Thyroid gland (tissue), 4 donors: ENCODE data around the gene SBNO1. TPM values are rescaled to one million over a fixed set of nuclear protein-coding genes. Genes with fewer than 3 reads are reported as not detected.

ENCODE experiments used
- DNase-seq, 2 donors: peaks; one replicate each; pipeline ENCODE4 v3.0.0-alpha.2; 2019
- H3K27ac ChIP-seq, 3 donors: fragments of 200-600 bp; sonication (generic); 1 replicate in 2 of 3; 2 replicates in 1 of 3; pipeline ENCODE4 v1.5.1; 2016 to 2019; ENCODE audit warnings: mild to moderate bottlenecking in 1 of 3, moderate library complexity in 1 of 3
- H3K27me3 ChIP-seq: fragments of 200-600 bp; sonication (generic); one replicate; pipeline ENCODE4 v1.5.1; 2019
- H3K36me3 ChIP-seq, 2 donors: fragments of 200-600 bp; sonication (generic); one replicate each; pipeline ENCODE4 v1.5.1; 2016 to 2019
- H3K4me1 ChIP-seq, 2 donors: fragments of 200-600 bp; sonication (generic); one replicate each; pipeline ENCODE4 v1.5.1; 2017 to 2019
- H3K4me3 ChIP-seq, 3 donors: fragments of 200-600 bp; sonication (generic); replicated peaks in 1 of 3; 1 replicate in 2 of 3; 2 replicates in 1 of 3; pipeline ENCODE4 v1.5.1; 2016; ENCODE audit warnings: mild to moderate bottlenecking in 1 of 3
- H3K9me3 ChIP-seq: fragments of 200-600 bp; sonication (generic); one replicate; pipeline ENCODE4 v1.5.1; 2017
- CTCF ChIP-seq, 6 experiments: fragments of 200-600 bp in 3 of 6; fragments of 450-650 bp in 3 of 6; sonication (generic) in 3 of 6; IDR thresholded peaks; one replicate each; pipeline ENCODE4 v1.5.1; 2016 to 2019; ENCODE audit warnings: antibody characterized with exemption in 6 of 6, mild to moderate bottlenecking in 2 of 6, inconsistent platforms in 1 of 6, moderate library complexity in 1 of 6
- POLR2A ChIP-seq, 2 donors: fragments of 450-650 bp; IDR thresholded peaks; one replicate each; pipeline ENCODE4 v1.6.1; 2017; ENCODE audit warnings: antibody characterized with exemption in 2 of 2, mild to moderate bottlenecking in 2 of 2, moderate library complexity in 1 of 2
- WGBS, 2 donors: methylation state at CpG; one replicate each; pipeline ENCODE4 v1.1.5; 2017; 5-methylcytosine and 5-hydroxymethylcytosine counted together
- intact Hi-C: fragments of 100-400 bp; cut with DNase I; formaldehyde crosslinking; loops from one replicate; pipeline ENCODE4 v1.15.1; 2023
- small RNA-seq: library from RNA; depleted of rRNA; stranded (forward); fragments of <200 nt; gene quantifications from one replicate; pipeline ENCODE3, GENCODE V24; 2016
- total RNA-seq, 4 donors: library from RNA; depleted of rRNA; stranded (reverse); fragments of >200 nt; gene quantifications; one replicate each; pipeline ENCODE4 v1.2.3, GENCODE V29; 2016

The SBNO1 gene
- total RNA-seq, 4 donors from 2014 or later: 32.4 to 50.3 (median 42.9) TPM

DNA sequence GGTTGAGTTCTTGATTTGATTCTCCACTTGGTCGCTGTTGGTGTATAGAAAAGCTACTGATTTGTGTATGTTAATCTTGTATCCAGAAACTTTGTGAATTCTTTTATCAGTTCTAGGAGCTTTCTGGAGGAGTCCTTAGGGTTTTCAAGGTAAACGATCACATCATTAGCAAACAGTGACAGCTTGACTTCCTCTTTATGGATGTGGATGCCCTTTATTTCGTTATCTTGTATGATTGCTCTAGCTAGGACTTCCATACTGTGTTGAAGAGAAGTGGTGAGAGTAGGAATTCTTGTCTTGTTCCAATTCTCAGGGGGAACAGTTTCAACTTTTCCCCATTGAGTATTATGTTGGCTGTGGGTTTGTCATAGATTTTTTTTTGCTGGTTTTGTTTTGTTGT, 119.0 kb downstream of the SBNO1 start:
- WGBS, 2 donors: 96 to 97% methylated on average over 3 of the region's 3 CpGs
- DNase-seq: no peak
- Histone ChIP-seq H3K27me3 (no peaks in the 10 kb centered on the region), H3K27ac (no peak overlapping the region), H3K9me3 (no peaks in the 10 kb centered on the region), H3K4me3 (no peak overlapping the region), H3K4me1 (peaks cover 11 to 15% of the 10 kb centered on the region in 2 donors), H3K36me3 (no peaks in the 10 kb centered on the region)
- intact Hi-C loops: no loop called here
- TF ChIP-seq CTCF (IDR thresholded peaks at IDR 0.05): no peak
- no peak for TF ChIP-seq POLR2A (IDR thresholded peaks at IDR 0.05)

DNA sequence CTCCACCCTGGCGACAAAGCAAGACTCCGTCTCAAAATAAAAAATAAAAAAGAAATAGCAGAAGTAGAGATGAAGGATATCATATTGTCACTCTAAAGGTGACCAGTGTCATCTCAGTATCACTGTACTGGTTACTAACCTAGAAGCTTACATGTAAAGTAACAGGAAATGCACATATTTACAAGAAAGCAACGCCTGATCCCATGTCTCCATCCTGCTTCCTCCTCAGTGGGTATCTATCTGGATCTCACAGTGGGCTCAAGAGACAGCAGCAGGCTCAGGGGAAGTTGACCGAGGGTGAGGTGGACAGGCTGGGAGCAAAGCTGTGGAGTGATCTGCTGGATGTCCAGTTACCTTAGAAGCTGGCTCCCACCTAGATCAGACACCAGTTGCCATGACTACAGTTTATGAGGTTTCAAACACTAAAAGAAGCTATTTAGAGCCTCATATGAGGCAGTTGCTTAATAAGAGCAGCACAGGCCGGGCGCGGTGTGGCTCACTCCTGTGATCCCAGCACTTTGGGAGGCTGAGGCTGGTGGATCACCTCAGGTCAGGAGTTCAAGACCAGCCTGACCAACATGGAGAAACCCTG, 120.9 kb downstream of the SBNO1 start:
- Histone ChIP-seq H3K27me3 (no peaks in the 10 kb centered on the region), H3K4me1 (peaks cover 8 to 12% of the 10 kb centered on the region in 2 donors), H3K4me3 (no peak overlapping the region), H3K9me3 (no peaks in the 10 kb centered on the region), H3K36me3 (no peaks in the 10 kb centered on the region), H3K27ac (no peak overlapping the region)
- no peak for TF ChIP-seq CTCF (IDR thresholded peaks at IDR 0.05)
- no peak for TF ChIP-seq POLR2A (IDR thresholded peaks at IDR 0.05)
- whole genome bisulfite sequencing, 2 donors: 77 to 81% methylated on average over 7 of the region's 7 CpGs
- no peak for DNase-seq
- intact Hi-C loops: no loop called here

GRCh38 chr12:123242116-123242904, 122.3 kb downstream of the SBNO1 start:
- H3K27me3 ChIP-seq: no peaks in the 10 kb centered on the region
- no peaks in the 10 kb centered on the region for H3K9me3 ChIP-seq
- 42 to 43% methylated on average over 11 of the region's 11 CpGs for WGBS, 2 donors
- peak overlapping the region in 1 of 3 donors; percentile 27 for H3K27ac ChIP-seq
- intact Hi-C loops: no loop called here
- DNase-seq: no peak
- no peaks in the 10 kb centered on the region for H3K36me3 ChIP-seq
- H3K4me3 ChIP-seq: no peak overlapping the region
- TF ChIP-seq CTCF (IDR thresholded peaks at IDR 0.05) (no peak), POLR2A (IDR thresholded peaks at IDR 0.05) (no peak)
- peaks cover 8 to 12% of the 10 kb centered on the region in 2 donors for H3K4me1 ChIP-seq

Small RNAs within 50 kb of the gene (small RNA-seq; reads per million reads assigned to genes)
- gene RF00019 (not detected), gene RNA5SP375 (1.4 reads per million, percentile 37 among the genes with 10 or more reads in this experiment)

Other genes with a start within 250 kb of the SBNO1 start
- 10 to 100 TPM in 2 of 4 donors, 1 to 10 TPM in 2; 4.1 to 22.4 (median 9.3) TPM for gene PITPNM2, start 213.8 kb downstream of the SBNO1 start, total RNA-seq
- 10 to 100 TPM; 21.6 to 53.6 (median 39.1) TPM for gene MPHOSPH9, start 131.7 kb downstream of the SBNO1 start, total RNA-seq
- 10 to 100 TPM; 14.4 to 17.9 (median 16.2) TPM for gene MTRFR, start 131.4 kb downstream of the SBNO1 start, total RNA-seq
- gene CDK2AP1, start 93.0 kb downstream of the SBNO1 start, total RNA-seq: 10 to 100 TPM; 53.0 to 94.5 (median 68.5) TPM
- 10 to 100 TPM; 51.3 to 83.0 (median 67.2) TPM for gene KMT5A, start 19.3 kb upstream of the SBNO1 start, total RNA-seq
- gene RILPL2, start 71.8 kb upstream of the SBNO1 start, total RNA-seq: 10 to 100 TPM; 10.7 to 15.2 (median 12.7) TPM
- gene SNRNP35, start 93.3 kb upstream of the SBNO1 start, total RNA-seq: 10 to 100 TPM; 19.1 to 36.3 (median 21.4) TPM
- 10 to 100 TPM; 22.0 to 37.8 (median 31.6) TPM for gene RILPL1, start 168.9 kb upstream of the SBNO1 start, total RNA-seq
- gene TMED2, start 219.7 kb upstream of the SBNO1 start, total RNA-seq: 100 to 1,000 TPM; 213 to 244 (median 220) TPM
- 10 to 100 TPM; 14.1 to 22.2 (median 17.8) TPM for gene DDX55, start 237.3 kb upstream of the SBNO1 start, total RNA-seq